HG02588 (cell line): Measurements from ENCODE around the gene CCDC172.
"Not testable (repeated sequence)": the region's sequence is repeated elsewhere in the genome, so short reads cannot be mapped to it uniquely, and the experiment has no call there.

ENCODE experiments used
- ATAC-seq: cut with Tn5 transposase; IDR thresholded peaks from one replicate; pipeline ENCODE4 v1.9.1; 2021; ENCODE audit warnings: mild to moderate bottlenecking, moderate library complexity; ENCODE audit not compliant: unreplicated experiment

CCDC172 gene

DNA sequence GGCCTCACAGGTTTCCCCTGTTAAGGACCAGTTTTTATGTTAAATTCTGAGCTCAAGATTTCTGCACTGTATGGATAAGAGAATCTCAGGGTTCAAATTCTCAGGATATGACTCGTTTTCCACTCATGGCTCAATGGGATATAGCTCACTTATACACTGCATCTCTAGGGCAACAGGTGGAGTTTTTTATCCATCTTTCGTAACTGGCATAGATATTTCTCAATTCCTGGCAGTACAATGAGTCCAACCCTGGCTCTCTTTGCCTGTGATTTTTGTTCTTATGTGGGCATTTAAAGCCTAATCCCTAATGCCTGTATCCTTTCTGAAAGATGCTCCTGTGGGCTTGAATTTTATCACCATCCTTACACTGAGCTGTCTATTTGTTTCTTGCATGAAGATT is 7.6 kb downstream of the CCDC172 start:
- ATAC-seq, result no peak

- ATAC-seq, result no peak
Observed at GRCh38 chr10:116336866-116337265, 12.6 kb downstream of the CCDC172 start.

- no peak for ATAC-seq
Observed at GRCh38 chr10:116352125-116352524, 27.9 kb downstream of the CCDC172 start.

DNA sequence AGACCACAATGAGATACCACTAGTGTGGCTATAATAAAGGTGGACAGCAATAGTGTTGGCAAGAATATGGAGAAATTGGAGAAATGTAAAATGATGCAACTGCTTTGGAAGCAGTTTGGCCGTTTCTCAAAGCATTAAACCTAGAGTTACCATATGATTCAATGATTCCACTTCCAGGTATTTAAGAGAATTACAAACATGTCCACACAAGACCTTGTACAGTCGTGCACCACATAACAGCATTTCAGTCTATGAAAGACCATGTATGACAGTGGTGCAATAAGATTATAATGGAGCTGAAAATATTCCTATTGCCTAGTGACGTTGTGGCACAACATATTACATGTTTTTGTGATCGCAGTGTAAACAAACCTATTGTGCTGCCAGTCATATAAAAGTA is 29.6 kb downstream of the CCDC172 start:
- ATAC-seq, result no peak

DNA sequence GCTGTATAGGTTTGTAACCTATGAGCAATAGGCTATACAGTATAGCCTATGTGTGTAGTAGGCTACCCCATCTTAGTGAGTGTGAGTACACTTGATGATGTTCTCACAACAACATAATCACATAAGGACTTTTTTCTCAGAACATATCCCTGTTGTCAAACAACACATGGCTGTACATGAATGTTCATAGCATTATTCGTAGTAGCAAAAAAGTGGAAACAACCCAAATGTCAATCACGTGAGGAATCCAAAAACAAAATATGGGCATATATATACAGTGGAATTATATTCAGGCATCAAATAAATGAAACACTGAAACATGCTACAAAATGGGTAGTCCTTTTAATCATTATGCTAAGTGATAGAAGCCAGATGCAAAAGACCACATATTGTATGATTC is 31.1 kb downstream of the CCDC172 start:
- no peak for ATAC-seq

DNA sequence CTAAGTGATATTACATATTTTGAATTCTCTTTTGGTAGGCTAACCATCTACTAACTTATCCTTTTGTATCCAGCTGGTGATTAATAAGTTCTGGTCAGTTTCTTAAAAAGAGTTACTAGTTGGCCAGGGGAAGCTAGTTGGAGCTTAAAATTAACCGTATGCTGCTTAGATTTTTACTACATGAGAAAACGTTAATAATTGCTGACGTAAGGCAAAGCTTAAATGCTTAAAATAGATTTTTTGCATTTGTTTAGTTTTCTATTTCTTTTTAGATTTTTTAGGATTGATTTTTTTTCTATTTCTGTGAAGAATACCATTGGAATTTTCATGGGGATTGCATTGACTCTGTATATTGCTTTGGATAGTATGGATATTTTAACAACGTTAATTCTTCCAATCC is 32.6 kb downstream of the CCDC172 start:
- no peak for ATAC-seq

DNA sequence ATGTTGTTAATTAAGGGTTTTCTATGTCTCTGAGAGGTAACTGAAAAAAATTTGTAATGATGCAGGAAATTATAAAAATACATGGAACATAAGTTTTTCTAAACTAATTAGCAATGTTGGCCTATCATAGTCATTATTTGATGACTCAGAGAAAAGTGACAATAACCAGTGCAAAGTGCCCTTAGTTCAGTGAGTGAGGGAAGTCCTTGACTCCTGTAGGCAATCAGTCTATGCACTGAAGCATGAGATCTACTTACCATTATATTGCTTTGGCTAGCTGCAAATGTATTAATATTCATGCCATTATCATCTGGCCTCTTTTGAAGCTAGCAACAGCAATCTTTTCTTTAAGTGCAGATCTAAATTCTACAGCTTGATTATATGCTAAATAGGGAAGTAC is 40.6 kb downstream of the CCDC172 start:
- ATAC-seq, result no peak

GRCh38 chr10:116371737-116372136 is 47.5 kb downstream of the CCDC172 start:
- ATAC-seq, result no peak

GRCh38 chr10:116382290-116382689 is 58.0 kb downstream of the CCDC172 start:
- ATAC-seq, result no peak

DNA sequence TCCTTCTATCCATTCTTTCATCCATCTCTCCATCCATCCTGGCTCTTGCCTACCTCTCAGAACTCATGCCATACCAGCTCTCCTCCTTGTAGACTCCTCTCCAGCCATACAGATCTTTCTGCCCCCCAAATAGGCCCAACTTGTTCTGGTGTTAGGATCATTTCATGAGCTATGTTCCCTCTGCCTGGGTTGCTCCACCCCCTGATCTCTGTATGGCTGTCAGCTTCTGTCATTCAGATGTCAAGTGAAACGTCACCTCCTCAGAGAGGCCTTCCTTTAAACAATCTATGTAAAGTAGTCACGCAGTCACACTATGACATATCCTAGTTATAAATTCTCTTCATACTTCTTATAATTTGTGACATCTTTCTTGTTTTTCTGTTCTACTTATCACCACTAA is 61.1 kb downstream of the CCDC172 start:
- no peak for ATAC-seq

GRCh38 chr10:116385994-116386809 is 62.0 kb downstream of the CCDC172 start:
- ATAC-seq, result no peak

- ATAC-seq, result not testable (repeated sequence)
Observed at GRCh38 chr10:116393246-116393831, 69.1 kb downstream of the CCDC172 start.

- no peak for ATAC-seq
Observed at GRCh38 chr10:116395223-116395985, 71.2 kb downstream of the CCDC172 start.

GRCh38 chr10:116398224-116398623 is 74.0 kb downstream of the CCDC172 start:
- ATAC-seq, result no peak

DNA sequence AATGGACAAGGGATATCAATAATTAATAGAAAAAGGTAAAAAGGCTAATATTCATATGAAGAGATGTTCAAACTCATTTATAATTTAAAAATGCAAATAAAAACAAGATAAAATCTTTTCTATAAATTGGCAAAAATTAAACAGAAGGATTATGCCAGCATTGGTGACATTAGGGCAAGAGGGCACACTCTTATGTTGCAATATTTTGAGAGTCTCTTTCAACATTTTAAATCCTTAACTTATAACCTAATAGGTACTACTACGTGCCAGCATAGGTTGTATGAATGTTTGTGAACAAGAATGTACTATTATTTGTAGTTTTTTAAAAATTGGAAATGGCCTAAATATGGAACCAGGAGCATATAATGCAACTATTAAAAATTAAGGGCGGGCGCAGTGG is 78.6 kb downstream of the CCDC172 start:
- no peak for ATAC-seq

GRCh38 chr10:116403740-116404250 is 79.5 kb downstream of the CCDC172 start:
- ATAC-seq, result no peak

DNA sequence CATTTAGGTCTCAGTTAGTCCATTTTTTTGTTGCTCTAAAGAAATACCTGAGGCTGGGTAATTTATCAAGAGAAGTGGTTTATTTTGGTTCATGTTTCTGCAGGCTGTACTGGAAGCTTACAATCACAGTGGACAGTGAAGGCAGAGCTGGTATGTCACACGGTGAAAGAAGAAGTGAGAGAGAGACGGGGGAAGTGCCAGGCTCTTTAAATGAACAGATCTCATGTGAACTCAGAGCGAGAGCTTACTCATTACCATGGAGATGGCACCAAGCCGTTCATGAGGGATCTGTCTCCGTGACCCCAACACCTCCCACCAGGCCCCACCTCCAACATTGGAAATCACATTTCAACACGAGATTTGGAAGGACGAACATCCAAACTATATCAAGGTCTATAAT is 84.5 kb downstream of the CCDC172 start:
- no peak for ATAC-seq

DNA sequence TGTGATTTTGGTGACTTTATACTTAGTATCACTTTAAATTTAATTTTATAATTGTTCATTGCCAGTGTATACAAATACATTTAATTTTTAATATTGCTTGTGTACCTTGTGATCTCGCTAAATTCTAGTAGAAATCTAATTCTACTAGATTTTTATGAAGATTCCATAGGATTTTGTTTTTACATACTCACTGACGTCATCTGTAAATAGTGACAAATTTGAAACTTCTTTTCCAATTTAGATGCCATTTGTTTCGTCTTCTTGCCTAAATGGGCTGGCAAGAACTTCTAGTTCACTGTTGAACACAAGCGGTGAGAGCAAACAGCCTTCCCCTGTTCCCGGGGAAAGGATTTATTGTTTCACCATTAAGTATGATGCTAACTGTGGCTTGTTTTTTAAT is 86.1 kb downstream of the CCDC172 start:
- no peak for ATAC-seq

GRCh38 chr10:116417821-116418220 is 93.6 kb downstream of the CCDC172 start:
- ATAC-seq, result no peak

- ATAC-seq, result no peak
Observed at GRCh38 chr10:116418389-116418788, 94.1 kb downstream of the CCDC172 start.

DNA sequence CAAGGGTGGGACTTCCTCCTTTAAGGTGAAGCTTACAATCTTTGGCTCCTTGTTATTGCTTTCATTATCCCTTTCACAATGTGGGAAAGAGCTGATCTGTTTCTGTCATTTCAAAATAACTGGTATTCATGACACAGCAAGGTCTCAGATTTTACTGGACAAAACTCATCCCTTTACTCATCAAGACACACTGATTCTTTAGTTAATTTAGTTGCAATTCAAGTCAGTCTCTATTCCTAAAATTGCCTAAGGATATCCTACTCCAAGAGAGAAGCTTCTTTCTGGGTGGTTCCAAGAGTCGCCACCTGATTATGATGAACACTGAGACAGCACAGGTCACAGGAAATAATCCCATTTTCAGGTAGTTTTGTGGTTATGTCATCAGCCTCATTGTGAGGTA is 97.6 kb downstream of the CCDC172 start:
- no peak for ATAC-seq

GRCh38 chr10:116427671-116428070 is 103.4 kb downstream of the CCDC172 start, which contains the start of gene PNLIPRP3:
Gene PNLIPRP3 (plus strand): TSS chr10:116427847. CDS start chr10:116428013, 166 bp downstream.
- no peak for ATAC-seq
